HG03558 (cell line): ENCODE measurements around the gene IQCN.

ENCODE experiments used
- ATAC-seq: cut with Tn5 transposase; IDR thresholded peaks from one replicate; pipeline ENCODE4 v1.9.1; 2021; ENCODE audit warnings: moderate number of reproducible peaks; ENCODE audit not compliant: unreplicated experiment; ENCODE audit errors: extremely low read depth

The IQCN gene

GRCh38 chr19:18274219-18274780, at the start of gene IQCN:
Gene IQCN, minus strand, starts transcription at chr19:18274452. Its CDS starts 4,974 bp downstream, at chr19:18269478.
- no peak for ATAC-seq

- peak; percentile 75 for ATAC-seq
Observed at GRCh38 chr19:18322759-18323460, 48.7 kb upstream of the IQCN start, which contains the start of gene LSM4. Gene LSM4, minus strand, starts transcription at chr19:18323076. Its CDS starts 56 bp downstream, at chr19:18323020.

- no peak for ATAC-seq
Observed at GRCh38 chr19:18322318-18322758, 48.1 kb upstream of the IQCN start.

GRCh38 chr19:18321734-18322102, 47.5 kb upstream of the IQCN start:
- ATAC-seq, result no peak

GRCh38 chr19:18320865-18321733, 46.8 kb upstream of the IQCN start:
- ATAC-seq, result no peak

GRCh38 chr19:18319591-18320135, 45.4 kb upstream of the IQCN start:
- no peak for ATAC-seq

GRCh38 chr19:18317961-18318800, 43.9 kb upstream of the IQCN start:
- no peak for ATAC-seq

- ATAC-seq, result no peak
Observed at GRCh38 chr19:18313398-18313797, 39.1 kb upstream of the IQCN start.

- no peak for ATAC-seq
Observed at GRCh38 chr19:18312092-18312534, 37.9 kb upstream of the IQCN start.

GRCh38 chr19:18311502-18312091, 37.3 kb upstream of the IQCN start:
- no peak for ATAC-seq

- no peak for ATAC-seq
Observed at GRCh38 chr19:18310966-18311365, 36.7 kb upstream of the IQCN start.

GRCh38 chr19:18310118-18310909, 36.1 kb upstream of the IQCN start:
- no peak for ATAC-seq

- ATAC-seq, result no peak
Observed at GRCh38 chr19:18309525-18310064, 35.3 kb upstream of the IQCN start.

GRCh38 chr19:18308948-18309325, 34.7 kb upstream of the IQCN start:
- ATAC-seq, result no peak

GRCh38 chr19:18308051-18308947, 34.0 kb upstream of the IQCN start:
- ATAC-seq, result no peak

GRCh38 chr19:18307271-18307681, 33.0 kb upstream of the IQCN start:
- no peak for ATAC-seq

GRCh38 chr19:18306888-18307260, 32.6 kb upstream of the IQCN start:
- no peak for ATAC-seq
